ENCODE data around the gene VEGFC.

VEGFC gene

GRCh38 chr4:176758731-176759130, 34.0 kb downstream of the VEGFC start:
- no peak for DNase-seq

- no peak for DNase-seq
Observed at GRCh38 chr4:176758323-176758722, 34.4 kb downstream of the VEGFC start.

DNA sequence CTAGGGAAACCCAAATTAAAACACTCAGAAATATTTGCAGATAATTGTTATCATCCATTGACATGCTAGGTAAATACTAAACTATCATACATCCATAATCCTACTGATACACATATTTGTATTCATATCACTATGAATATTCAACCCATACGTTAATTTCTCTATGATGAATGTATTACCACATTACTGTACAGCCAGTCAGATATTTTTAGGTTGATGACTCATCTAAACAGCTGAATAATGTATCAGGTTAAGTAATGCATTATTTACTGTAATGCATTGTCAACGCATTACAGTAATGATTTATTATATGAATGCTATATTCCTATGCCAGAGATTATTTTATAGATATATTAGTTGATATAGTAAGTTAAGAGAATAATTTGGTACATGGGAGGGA, 37.1 kb downstream of the VEGFC start:
- no peak for DNase-seq

- no peak for DNase-seq
Observed at GRCh38 chr4:176755001-176755400, 37.7 kb downstream of the VEGFC start.

DNA sequence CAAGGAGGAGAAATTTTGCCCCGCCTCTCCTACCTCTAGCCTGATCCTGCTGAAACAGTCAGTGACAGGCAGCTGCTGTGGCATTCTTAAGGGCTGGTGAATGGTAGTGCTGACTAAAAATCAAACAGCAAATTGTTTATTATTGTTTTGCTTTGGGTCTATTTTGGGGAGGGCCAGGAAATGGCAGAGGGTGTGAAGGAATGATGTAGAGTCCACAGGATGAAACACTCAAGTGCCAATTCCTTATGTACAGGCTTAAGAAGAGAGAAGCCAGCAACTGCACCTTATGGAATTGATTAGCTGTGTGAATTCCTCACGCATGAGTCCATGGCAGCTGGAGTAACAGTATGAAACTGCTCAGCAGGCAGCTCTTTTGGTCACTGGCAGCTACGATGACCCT, 39.7 kb downstream of the VEGFC start:
- DNase-seq = no peak

DNA sequence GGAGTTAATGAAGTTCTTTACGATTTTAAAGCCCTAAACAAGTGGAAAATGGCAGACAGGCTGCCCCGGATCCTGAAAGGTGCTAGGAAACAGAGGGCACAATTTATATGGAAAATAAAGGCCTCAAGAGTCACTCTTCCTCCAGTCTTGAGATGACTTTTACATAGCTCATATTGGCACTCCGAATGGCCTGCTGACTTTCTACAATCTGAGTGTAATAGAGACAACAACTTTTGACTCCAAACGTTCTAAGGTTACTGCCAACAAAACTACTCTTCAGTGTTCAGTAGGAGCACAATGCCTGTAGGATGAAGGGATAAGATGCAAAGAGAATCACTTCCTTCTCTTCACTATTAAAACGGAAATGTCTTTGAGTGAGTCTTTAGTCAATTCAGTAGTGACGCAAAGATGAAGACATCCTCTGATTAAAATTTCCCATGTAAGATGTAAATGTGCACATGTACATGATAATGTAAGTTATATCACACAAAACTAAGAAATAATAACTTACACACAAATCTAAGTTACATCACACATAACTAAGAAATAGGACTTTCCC, 40.5 kb downstream of the VEGFC start:
- no peak for DNase-seq

DNA sequence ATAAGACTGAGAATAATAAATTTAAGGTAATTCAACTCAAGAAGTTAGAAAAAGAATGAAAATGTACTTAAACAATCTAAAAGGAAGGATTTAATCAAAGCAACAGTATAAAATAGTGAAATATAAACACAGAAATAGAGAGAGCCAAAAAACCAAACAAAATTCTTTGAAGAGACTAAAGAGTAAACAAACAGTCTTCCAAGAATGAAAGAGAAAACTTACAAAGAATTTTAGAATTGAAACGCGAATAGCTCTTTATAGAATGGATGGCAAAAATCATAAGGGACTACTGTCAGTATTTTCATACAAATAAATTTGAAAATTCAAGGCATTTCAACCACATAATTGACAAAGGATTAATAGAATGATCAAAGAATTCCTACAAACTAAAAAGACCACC, 41.7 kb downstream of the VEGFC start:
- DNase-seq = no peak

- no peak for DNase-seq
Observed at GRCh38 chr4:176746846-176747245, 45.9 kb downstream of the VEGFC start.

DNA sequence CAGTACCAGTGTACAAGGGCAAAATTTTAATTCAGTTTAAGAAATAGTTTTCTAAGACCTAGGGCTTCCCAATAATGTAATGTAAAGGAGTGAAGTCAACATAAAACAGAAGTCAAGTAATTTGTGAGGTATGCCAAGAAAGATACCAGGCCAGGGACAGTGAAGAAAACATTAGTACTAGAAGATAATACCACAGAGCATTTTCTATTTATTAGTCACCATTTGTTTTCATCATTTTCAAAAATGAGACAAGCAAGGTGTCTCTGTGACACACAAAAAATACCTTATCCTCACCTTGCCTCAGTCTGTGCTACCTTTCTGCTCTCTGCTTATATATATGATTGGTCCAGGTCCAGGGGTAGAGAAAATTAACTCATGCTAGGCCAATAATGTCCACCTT, 46.8 kb downstream of the VEGFC start:
- DNase-seq = no peak

- DNase-seq = no peak
Observed at GRCh38 chr4:176744091-176744490, 48.6 kb downstream of the VEGFC start.

- no peak for DNase-seq
Observed at GRCh38 chr4:176742211-176742610, 50.5 kb downstream of the VEGFC start.

DNA sequence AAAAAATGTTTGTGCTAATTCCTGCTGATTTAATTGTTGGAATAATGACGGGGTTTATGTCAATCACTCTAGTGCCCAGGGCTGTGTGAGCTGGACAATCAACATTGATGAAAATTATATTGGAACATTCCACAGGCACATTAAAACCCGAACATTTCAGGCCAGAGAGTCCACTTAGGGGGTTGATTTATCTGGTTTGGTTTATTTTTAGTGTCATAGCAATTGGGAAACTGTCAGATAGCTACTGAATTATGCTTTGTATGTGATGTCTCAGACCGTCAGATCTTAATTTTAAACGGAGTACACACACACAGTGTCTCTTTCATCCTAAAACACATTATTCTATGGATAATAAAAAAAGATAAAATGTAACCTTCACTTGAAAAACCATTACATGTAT, 51.5 kb downstream of the VEGFC start:
- no peak for DNase-seq

DNA sequence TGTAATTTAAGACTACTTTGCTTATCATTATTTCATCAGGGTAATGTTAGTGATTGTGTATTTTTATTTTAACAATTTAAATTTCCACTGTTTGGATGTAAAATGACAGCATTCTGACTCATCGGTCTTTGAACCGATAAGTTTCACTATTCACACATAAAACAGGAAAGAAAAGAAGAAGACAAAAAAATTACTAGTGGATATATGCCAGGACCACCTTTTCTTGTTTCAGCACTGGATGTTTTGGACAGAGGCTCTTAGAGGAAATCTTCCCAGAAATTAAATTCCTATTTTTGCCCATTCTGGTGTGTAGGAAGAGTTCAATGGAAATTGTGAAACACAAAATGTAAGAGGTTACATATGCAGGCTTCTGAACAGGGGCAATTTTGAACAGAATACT, 57.4 kb downstream of the VEGFC start:
- DNase-seq = no peak

DNA sequence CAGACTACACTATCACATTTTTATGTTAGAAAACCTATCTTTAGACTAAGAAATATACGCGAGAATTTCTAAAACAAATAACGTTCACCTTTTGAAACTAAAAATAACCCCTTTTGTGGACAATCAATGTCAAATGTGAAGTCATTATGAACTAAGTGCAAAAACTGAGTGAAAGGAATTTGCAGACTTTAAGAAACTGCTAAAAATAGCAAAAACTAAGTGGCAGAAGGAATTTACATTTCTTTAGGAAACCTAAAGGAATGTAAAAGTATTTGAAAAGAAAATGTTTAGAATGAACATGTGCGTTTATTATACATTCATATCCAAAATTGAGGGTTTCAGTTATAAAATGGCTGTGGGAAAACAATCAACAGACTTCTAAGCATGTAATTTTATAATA, 58.3 kb downstream of the VEGFC start:
- DNase-seq = no peak

DNA sequence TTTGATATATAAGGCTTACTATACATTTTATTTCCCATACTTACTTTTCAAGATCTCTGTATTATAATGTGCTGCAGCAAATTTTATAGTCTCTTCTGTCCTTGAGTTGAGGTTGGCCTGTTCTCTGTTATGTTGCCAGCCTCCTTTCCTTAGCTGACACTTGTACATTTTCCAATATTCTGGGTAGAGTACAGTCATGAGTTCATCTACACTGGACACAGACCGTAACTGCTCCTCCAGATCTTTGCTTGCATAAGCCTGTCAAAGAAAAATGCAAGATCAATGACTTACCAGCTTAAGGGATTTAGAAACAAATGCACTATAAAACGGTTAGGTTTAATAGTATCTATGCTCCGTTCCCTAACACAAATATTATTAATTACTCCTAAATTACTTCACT, 63.2 kb downstream of the VEGFC start:
- DNase-seq = no peak

DNA sequence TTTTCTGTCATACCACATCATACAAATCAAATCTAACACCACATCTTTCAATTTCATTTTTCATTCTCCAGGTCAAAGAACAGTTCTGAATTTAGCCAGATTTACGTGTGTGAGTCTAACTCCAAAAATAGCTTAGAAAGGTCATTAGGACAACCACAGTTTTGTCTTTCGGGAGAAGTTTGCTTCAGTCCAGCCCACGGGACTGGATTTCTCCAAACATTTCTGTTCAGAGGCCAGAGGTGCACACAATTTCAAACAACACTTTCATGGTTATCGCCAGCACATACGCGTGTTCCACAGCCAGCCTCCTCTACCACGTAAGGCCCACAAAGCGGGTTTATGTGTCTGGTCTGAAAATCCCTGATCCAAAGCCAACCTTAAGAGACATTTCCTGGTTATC, 65.9 kb downstream of the VEGFC start:
- DNase-seq = no peak

DNA sequence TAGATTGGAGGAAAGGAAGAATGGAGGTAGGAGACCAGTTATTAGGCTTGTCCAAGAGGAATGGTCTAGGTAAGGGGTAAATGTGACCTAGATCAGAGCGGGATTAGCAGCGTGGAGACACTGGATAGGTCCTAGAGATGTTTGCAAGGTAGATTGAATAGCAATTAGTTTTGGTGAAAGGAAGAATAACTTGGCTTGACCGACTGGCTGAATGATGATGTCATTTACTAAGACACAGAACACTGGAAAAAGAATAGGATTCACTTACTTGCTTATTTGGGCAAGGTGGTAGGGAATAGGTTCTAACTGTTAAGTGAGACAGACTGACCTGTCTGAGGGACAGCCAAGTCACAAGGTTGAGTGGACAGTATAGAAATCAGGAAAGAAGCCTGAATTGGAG, 71.3 kb downstream of the VEGFC start:
- DNase-seq = no peak

- DNase-seq = no peak
Observed at GRCh38 chr4:176718881-176719280, 73.8 kb downstream of the VEGFC start.

- DNase-seq = no peak
Observed at GRCh38 chr4:176717237-176717636, 75.5 kb downstream of the VEGFC start.

GRCh38 chr4:176709417-176709816, 83.3 kb downstream of the VEGFC start:
- no peak for DNase-seq

DNA sequence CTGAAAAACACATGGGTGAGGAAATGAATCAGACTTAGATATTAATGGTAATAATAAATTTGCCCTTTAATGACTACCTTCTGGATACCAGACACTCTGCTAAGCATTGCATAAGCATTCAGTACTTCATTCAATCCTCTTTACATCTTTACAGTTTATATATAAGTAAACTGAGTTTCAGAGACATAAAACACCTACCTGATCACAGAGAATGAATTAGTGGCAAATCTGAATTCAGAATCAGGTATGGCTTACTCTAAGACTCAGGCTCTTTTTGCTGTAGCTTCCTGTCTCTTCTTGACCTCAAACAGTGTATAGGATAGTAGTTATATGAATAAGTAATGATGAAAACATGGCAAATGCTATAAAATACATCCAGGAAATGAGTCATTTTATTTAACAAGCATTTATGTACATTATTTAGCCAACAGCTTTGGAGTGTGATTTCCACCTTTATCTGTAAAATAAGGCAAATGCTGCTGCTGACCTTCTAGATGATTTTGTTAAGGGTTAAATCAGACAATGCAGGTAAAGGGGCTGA, 83.9 kb downstream of the VEGFC start:
- DNase-seq = no peak

- no peak for DNase-seq
Observed at GRCh38 chr4:176690716-176691115, 102.0 kb downstream of the VEGFC start.

DNA sequence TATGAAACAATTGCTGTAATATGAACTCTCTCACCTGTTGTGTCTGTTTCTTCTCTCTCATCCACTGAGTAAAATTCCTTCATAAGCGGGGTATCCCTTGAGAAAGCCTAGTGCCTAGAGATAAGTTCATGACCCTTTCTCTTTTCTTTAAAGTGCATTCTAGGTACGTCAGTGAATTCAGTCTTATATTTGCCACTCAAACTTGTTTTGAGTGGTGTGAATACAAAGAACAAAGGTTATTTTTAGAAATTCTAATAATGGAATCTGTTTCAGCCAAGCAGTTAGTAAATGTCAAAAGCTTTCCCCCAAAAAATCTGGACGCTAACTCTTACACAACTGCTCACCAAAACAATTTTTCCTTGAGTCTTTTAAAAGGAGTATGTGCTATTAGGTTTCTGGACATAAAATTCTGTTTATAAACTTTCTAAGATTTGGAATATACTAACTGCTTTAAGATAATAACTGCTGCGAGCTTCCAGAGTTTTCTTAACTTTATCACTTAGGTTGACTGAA, 112.0 kb downstream of the VEGFC start:
- no peak for DNase-seq

- no peak for DNase-seq
Observed at GRCh38 chr4:176676901-176677300, 115.8 kb downstream of the VEGFC start.

GRCh38 chr4:176675810-176676209, 116.9 kb downstream of the VEGFC start:
- no peak for DNase-seq

All from activated T-cell treated with anti-CD3 and anti-CD28 coated beads, Interleukin-2, amount 50 U/mL, for 48 hours (primary cell).